ENCODE results near the gene ZNF286A.
A peak's percentile ranks its signal among the peaks of the same experiment; 100 is the strongest.
"Not testable (repeated sequence)": the region's sequence is repeated elsewhere in the genome, so short reads cannot be mapped to it uniquely, and the experiment has no call there.

ZNF286A gene

DNA sequence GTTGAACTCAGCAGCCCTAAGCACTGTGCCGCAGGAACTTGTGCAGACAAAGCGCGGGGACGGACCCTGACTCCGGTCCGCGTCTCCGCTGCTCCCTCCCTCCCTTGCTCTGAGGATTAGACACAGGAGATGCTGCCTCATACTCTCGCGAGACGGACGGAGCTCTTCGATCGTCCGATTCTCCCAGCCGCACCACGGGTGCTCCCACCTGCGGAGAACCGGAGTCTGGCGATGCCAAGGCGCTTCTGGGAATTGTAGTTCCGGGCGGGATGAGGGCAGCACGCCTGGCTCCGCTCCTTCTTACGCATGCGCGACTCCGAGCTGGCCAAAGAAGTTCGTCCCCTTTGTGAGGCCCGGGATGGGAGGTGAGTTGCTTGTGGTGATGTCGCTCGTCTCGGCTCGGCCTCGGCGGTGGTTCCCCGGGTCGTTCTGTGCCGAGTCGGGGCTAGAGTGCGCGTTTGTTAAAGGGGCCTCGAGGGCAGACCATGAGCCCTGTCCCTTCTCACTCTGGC, at the start of gene ZNF286A:
Gene ZNF286A, plus strand, starts transcription at position 340 of the 512 bp plus-strand sequence. CDS start 578 bp downstream, outside the sequence.
- ATAC-seq: peak; percentile 98 to 99

DNA sequence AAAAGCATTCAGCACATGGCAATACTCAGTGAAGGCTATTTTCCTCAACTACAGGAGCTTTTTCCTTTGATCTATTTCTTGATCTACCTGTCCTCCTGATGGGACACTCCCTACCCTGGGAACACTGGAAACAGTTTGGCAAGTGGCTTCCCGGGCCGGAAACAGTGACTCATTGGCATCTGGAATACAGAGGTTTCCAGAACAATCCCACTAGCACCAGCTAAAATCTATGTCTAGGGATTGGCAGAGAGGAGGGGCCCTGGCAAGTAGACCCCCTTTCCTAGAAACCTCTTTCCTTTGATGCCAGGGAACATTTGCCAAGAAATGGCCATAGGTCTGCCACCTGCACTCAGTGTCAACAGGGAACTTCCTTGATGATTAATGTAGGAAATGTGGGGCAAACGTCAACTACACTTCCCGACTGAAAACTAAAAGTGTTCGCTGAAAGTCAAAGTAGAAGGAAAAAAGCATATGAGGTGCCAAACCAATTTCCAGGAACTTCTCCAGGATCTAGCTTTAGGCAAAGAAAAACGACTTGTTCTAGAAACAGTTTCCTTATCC, 49.6 kb upstream of the ZNF286A start:
- no peak for ATAC-seq

DNA sequence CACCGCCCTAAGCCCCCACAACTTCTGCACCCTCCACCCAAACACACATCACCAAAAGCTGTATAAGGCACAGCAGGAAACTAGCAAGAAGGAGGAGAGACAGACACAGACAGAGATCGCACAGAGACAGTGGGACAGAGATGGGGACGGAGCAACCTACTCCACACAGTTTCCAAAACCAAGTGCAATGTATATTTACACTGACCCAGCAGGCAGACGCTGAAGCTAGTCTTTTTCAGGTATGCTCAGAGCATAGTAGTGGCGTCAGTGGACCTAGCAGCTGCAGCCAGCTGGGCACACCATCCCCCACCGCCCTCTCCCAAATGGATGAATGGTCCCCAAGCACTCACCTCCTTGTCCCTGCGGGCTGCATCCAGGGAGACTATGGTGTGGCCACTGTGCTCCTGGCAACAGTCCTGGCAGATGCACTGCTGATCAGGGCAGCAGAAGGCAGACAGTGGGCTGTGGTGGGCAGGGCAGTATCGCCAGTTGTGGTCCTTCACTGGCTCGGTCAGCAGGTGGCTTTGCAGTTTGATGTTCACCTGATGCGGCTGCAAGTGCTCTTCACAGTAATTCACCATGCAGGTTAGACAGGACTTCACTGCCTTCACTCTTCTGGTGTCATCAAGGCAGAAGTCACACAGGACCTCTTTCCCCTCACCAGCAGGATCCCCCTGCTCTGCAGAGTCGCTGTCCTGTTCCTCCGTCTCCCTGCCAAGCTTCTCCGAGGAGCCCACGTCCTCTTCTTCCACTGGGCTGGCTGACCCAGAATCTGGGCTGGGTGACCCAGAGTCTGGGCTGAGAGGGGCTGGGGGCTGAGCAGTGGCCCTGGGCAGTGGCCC, 48.6 kb upstream of the ZNF286A start:
- peak in 1 of 2 donors; percentile 7 for ATAC-seq

DNA sequence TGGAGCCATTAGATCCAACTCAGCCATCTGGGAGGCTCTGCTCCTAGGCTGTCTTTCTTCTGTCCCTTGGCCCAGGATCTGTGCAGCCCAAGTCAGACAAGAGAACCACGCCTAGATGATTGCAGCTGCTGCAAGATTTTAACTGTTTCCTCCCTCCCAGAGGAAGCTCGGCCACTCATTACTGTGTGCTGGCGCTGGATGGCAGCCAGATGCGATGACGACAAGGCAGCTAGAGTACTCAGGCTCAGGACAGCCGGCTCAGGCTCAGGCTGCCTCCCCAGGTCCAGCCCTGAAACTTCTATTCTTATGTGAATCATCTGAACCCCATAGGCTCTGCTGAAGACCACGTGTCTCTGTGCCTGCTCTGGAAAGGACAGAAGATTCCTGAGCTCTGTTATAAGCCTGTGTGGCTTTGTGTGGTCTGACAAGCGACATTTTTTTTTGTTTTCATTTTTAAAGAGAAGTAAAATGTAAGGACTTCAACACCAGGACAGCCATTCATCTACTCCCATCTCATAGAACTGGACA, 47.9 kb upstream of the ZNF286A start:
- ATAC-seq: peak; percentile 59 to 80

DNA sequence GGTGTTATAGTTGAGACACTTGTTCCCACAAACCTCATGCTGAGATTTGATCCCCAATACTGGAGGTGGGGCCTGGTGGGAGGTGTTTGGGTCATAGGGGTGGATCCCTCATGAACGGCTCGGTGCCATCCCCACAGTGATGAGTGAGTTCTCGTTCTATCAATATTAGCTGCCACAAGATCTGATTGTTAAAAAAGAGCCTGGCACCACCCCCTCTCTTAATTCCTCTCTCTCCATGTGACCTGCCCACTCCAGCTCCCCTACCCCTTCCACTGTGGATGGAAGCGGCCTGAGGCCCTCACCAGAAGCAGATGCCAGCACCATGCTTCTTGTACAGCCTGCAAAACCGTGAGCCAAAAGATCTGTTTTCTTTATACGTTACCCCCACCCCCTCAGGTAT, 46.6 kb upstream of the ZNF286A start:
- no peak for ATAC-seq

DNA sequence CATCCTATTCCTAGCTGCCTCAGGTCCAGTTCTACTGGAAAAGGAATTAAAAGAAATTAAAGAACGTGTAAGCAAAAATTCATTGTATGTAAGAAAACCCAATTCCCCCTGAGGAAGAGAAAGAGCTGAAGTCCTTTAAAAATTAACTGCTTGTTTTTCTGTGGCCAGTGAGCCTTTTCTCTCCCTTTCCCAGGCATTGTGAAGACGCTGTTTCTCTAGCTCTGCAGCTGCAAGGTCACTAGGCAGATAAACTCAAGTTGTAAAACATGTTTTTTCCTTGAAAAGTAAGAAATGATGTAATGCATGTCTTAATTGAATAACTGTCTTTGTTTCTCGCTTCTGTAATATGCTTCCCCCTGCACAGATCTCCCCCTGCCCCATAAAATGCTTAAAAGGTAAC, 45.2 kb upstream of the ZNF286A start:
- ATAC-seq: not testable (repeated sequence)

DNA sequence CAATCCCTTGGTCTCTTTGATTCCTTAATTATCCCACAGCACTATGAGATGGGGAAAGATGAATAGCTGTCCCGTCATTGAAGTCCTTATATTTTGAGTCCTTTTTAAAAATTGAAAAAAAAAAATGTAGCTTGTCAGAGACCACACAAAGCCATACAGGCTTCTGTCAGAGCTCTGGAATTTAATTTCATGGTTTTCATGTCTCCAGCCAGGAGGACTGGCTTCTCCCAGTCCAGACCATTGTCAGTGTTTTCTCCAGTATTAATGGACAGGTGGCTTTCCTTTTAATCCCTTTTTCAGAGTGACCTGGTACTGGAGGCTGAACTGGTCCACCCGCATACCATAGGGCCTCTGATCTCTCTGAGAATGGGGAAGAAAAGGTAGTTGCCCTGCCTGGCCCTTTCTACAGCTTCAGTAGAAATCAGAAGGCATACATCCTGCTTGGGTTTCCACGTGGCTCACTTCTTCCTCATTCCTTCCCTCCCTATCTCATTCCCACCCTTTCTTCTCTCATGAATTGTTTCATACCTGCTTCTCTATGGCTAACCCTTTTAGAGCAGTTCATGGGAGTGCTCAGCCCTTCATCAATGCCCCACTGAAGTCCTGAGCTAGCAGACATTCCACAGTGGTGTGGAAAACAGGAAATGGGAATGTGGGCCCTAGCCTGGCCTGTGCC, 44.5 kb upstream of the ZNF286A start:
- no peak for ATAC-seq

DNA sequence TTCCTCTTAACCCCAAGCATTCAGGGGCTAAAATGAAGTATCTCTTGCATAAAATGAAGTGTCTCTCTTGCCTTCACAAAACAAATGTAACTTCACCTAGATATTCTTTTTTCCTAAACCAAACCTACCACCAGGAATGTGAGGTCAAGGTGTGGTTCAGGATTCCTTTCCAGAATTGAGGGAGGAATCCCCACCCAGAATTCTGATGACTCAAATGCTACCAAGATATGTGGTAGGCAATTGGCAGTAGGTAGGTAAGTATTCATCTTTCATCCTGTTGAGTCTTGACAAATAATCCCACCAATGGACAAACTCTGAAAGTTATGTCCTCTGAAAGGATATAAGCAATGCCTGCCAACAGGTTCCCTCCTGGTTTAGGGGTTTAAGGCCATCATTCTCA, 41.7 kb upstream of the ZNF286A start:
- ATAC-seq: no peak

DNA sequence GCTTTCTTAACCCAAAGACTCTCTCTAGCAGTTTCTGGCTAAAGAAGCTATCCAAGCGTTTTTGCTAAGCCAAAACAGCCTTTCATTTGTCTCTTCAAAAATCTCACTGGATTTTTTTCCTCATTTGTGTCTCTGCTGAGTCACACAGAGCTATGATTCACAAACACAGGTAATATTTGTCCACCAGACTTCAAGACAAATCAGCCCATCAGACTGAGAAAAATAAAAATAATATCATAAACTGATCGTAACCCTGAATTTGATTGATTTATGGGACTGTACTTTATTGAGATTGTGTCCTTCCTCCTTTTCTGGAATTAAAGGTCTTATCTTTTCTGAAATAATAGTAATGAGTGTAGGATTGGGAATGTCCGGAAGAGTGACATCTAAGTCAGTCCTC, 41.3 kb upstream of the ZNF286A start:
- ATAC-seq: no peak

DNA sequence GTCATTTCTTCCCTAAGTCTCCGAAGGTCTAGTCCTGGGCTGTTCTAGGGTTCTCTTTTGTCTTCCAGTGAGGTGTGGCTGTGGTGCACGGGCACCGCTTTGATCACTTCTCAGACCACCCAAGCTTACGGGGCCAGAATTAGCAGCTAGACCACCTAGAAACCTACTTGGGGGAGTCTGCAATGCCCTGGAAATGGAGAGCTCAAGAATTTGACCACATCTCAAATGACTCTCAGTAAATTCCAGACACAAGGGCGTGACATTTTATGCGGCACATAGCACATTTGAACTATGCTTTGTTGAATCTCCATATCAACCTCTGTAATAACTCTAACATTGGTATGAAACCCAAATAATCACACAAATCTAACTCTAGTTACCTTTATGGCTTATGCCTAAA, 40.3 kb upstream of the ZNF286A start:
- ATAC-seq: no peak

DNA sequence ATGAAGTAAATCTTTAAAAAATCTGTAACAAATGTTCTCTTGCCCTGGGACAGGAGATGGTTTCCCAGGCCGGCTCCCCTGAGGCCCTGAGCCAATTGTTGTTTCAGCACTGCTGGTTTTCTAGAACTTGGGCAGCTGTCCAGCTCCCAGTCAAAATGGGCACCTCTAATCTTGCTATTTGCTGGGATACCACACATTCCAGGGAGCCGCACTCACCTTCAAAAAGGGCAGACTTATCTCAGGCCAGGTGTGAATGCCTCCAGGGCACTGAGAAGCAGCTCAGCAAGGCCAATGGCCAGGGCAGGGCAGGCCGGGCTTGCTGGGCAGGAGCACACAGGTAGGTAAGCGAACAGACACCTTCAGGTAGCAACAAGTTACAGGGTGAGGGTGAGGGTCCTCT, 39.9 kb upstream of the ZNF286A start:
- no peak for ATAC-seq

DNA sequence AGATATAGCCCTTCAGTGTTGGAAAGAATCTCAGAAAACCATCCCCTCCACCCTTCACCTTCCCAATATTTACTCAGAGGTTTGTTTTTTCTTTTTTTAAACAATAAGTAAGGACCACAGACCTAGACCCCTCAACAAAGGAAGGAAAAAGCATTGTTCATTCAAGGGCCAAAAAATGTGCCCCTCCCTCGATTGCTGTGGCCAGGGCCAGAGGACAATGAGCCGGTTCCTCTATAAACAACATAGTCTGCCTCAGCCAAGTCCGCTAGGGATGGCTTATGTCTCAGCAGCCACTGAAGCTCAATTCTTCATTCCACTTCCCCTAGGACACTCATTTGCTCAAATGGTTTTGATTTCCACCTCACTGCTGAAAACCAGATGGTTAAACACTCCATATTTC, 39.5 kb upstream of the ZNF286A start:
- no peak for ATAC-seq

DNA sequence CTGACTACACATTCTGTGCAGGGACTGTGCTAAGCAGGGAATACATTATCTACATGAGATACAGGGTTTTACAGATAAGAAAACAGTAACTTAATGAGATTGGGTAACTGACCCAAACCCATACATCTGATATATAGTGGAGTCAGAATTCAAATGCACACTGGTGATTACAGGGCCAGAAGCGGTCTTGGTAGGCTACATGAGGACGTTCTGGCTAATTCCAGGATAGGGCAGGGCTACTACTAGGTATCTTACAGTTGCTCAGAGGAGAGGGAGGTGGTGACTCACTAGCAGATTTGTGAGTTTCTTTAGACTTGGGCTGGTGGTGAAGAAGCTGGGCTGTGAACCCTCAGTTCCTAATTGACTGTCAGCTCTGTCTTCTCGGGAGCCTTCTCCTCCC, 36.9 kb upstream of the ZNF286A start:
- no peak for ATAC-seq

DNA sequence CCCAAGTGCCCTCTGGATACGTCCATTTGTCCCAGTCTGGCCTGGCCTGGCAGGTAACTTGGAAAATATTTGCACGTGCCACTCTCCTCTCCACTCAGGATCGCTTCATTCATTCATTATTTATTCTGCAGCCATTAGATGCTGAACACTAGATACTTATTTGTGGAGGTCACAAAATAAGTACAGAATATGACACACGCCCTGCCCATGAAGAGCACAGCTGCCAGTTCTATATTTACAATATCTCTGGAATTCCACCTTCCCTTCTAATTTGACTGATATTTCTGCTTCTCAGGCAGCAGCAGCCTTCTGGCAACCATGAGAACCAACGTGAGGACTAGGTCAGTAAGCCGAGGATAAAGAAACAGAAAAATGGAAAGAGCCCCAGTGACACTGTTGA, 36.4 kb upstream of the ZNF286A start:
- ATAC-seq: no peak

DNA sequence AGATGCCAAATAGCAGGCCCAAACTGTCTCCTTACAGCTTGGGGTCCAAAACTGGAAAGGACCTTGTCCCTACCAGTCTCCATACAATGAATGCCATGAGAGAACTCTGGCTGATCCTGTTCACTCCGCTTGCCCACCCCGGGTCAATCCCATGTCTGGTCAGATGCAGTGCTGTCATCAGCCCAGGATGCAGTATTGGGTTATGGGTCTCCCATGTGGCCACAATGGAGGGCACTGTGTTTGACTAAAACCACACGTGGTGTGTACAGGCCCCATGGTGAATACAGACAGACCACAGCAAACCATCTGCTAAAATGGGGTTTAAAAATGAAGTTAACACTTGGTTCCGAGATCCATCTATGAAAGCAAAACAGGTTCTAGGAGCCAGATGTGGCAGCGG, 35.9 kb upstream of the ZNF286A start:
- no peak for ATAC-seq

DNA sequence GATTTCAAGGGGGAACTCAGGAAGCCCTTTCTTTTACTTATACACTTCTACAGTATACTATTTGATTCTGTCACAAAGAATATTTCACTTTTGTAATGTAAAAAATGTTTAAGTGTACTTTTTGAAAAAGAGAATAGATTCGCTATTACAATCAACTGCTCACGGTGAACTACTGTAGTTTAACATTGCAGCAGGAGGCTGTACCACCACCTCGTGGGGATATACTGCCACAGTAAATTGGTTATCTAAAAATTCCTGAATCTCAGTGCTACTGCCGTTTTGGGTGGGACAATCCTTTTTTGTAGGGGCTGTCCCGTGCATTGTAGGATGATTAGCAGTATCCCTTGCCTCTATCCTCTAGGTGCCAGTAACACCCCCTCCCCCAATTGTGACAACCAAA, 30.0 kb upstream of the ZNF286A start:
- ATAC-seq: not testable (repeated sequence)

DNA sequence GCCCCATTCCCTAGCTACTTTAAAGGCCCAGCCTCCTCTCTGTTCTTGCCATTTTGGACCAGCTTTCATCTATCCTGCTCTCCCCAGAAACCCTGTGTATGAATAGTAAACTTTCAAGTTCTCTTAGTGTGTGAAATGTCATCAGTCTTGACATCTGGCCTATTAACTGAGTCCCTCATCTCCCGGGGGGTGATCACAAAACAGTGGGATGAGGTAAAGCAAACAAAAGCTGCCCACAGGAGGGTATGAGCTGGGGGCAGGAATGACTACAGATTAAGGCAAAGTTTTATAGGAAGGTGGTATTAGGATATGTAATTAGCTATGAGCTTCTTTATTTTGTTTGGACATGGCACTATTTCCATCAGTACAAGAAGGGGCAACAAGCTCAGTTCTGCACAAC, 24.9 kb upstream of the ZNF286A start:
- ATAC-seq: not testable (repeated sequence)

DNA sequence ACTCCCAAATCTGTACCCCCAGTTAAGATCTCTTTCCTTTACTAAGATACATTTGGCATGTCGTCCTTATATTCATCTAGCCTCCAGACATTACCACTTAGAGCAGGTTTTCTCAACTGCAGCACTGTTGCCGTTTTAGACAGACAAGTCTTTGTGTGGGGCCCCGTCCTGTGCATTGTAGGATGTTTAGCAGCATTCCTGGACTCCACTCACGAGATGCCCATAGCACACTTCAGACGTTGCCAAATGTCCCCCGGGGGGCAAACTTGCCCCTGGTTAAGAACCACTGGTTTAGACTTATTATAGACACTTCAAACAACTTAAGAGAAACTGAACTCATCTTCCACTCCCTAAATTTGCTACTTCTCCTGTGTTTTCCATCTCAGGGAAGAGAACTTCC, 23.6 kb upstream of the ZNF286A start:
- ATAC-seq: not testable (repeated sequence)

DNA sequence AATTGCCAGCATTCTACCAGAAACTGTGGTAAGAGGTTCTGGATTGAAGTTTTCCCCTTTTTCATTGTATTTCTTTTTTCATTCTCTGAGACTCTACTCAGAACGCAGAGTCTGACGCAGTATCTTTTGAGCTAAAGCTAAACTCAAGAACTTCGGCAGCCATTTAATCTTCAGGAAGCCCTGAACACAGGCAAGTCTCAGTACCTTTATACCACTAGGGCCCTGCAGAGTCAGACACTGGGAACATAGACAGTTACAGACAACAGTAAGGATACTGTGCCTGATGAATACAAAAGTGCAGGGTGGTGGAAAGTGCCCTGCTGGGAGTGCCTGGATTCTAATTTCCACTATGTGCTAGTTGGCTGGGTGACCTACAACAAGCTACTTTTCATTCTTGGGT, 16.4 kb upstream of the ZNF286A start:
- not testable (repeated sequence) for ATAC-seq

DNA sequence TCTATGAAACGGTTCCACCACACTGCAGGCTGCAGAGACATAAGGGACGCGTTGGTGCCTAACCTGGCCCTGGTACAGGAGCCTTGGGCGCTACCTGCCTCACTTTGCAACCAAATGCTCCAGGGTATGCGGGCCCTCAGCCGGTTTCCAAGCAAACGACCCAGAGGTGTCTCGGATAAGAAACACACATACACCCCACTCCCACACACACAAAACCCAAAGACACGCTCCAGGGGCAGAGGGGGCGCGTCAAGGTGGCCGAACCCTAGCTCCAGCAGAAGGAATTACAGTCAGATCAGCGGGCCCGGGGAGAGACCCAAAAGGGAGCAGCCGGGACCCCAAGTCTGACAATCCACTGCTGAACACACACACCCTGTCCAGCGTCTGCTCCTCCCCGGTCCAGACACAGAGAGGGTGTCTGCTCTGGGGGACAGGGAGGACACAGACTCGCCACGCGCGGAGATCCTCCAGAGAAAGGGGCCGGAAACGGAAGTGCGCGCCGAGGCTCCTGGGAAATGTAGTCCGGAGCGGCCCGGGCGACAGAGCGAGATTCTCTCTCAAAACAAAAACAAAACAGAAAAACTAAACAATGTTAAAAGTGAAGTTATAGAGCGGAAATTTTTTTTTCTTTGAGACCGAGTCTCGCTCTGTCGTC, 15.6 kb upstream of the ZNF286A start, which contains the start of gene TRIM16:
Gene TRIM16, minus strand, starts transcription at position 488 of the 655 bp plus-strand sequence. CDS start 32,702 bp downstream, outside the sequence.
- peak; percentile 93 to 94 for ATAC-seq

DNA sequence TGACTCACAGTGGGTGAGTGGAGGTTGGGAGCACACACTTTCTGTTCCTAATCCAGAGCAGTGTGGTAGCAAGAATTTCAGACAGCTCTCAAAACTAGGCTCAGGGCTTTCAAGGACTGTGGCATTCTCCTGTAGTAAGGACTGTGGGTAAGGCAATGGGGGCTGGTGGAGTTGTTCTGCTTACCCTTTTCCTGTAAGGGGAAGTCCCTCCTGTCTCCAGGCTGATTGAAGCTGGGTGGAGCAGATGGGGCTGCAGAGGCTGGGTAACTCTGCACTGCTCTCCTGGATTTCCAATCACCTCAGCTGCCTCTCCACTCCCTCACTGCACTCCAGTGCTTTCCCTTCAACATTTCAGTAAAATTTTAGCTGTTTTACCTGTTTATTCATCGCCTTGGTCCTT, 12.1 kb upstream of the ZNF286A start:
- ATAC-seq: not testable (repeated sequence)

DNA sequence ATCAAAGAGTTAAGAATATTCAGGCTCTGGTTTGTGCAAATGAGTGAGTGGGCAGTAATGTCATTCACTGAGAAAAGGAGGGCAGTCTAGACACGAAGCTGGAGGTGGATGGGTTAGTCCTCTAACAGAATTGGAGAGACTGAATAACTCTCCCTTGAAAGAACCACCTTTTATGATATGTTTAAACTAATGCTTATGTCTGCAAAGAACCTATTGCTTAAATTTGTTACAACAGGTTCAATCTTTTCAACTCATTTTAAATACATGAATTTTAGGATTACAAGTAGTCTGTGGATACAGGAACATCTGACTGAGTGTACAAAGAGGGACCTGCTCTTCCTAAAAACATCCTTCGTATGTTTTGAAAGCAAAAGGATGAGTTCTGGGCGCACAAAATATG, 585 bp upstream of the ZNF286A start:
- not testable (repeated sequence) for ATAC-seq

DNA sequence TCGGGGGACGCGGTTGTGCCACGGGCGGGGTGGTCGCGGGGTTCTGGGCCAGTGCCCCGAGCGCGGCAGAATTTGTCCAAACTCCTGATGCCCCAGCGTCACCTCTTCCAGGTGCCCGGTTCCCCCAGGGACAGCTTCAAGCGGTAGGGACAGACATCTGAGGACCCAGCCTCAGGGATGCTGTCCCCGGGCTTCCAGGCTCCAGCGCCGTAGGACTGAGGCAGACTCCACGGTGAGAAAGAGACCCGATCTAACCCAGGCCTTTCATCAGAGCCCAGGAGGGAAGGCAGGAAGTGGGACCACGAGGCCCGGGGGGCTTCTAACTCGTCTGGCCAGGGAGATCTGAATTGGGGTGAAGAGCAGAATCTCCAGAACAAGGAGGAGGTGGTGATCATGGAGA, 385 bp downstream of the ZNF286A start:
- ATAC-seq: not testable (repeated sequence)

Data from activated CD4-positive, CD25-positive, alpha-beta regulatory T cell treated with anti-CD3 and anti-CD28 coated beads, Interleukin-2, amount 50 U/mL, for 24 hours (primary cell).